HG02571 (cell line): ENCODE data around the gene DDAH2.

Experiments
- ATAC-seq: cut with Tn5 transposase; IDR thresholded peaks from one replicate; pipeline ENCODE4 v1.9.1; 2021; ENCODE audit warnings: mild to moderate bottlenecking, moderate library complexity; ENCODE audit not compliant: unreplicated experiment

Gene DDAH2

GRCh38 chr6:31691564-31692108 is 37.5 kb downstream of the DDAH2 start:
- ATAC-seq = no peak

GRCh38 chr6:31691078-31691463 is 38.0 kb downstream of the DDAH2 start:
- no peak for ATAC-seq

GRCh38 chr6:31690231-31691077 is 38.6 kb downstream of the DDAH2 start:
- ATAC-seq = no peak

- no peak for ATAC-seq
These were observed 39.6 kb downstream of the DDAH2 start for GRCh38 chr6:31689249-31690110.

GRCh38 chr6:31687860-31688693 is 41.0 kb downstream of the DDAH2 start:
- no peak for ATAC-seq

- no peak for ATAC-seq
These were observed 41.8 kb downstream of the DDAH2 start for GRCh38 chr6:31687321-31687720.

GRCh38 chr6:31686483-31686882 is 42.6 kb downstream of the DDAH2 start:
- no peak for ATAC-seq

GRCh38 chr6:31683591-31683990 is 45.5 kb downstream of the DDAH2 start:
- no peak for ATAC-seq

- ATAC-seq = no peak
These were observed 47.9 kb downstream of the DDAH2 start for GRCh38 chr6:31681135-31681671.

- ATAC-seq = no peak
These were observed 48.6 kb downstream of the DDAH2 start, which contains the start of gene LY6G5C for GRCh38 chr6:31680226-31681134. LY6G5C (minus strand) TSS chr6:31681067; CDS start chr6:31680373, 694 bp downstream.

GRCh38 chr6:31677955-31678354 is 51.1 kb downstream of the DDAH2 start:
- ATAC-seq = no peak
